Neutrophil (primary cell): ENCODE data around the gene PTPRS.

Experiments used
- H3K27ac ChIP-seq: fragments of 200-600 bp; sonication (generic); 2 replicates; pipeline ENCODE4 v1.5.1; 2016; ENCODE audit warnings: mild to moderate bottlenecking, moderate library complexity
- H3K27me3 ChIP-seq: fragments of 200-600 bp; sonication (generic); 2 replicates; pipeline ENCODE4 v1.6.0; 2016; ENCODE audit warnings: mild to moderate bottlenecking
- H3K36me3 ChIP-seq: fragments of 200-600 bp; sonication (generic); 2 replicates; pipeline ENCODE4 v1.5.1; 2017
- H3K4me1 ChIP-seq, 2 experiments: fragments of 200-600 bp in 1 of 2; sonication (generic) in 1 of 2; 1 replicate in 1 of 2; 2 replicates in 1 of 2; pipeline versions ENCODE4 v1.5.1 to v1.6.1; 2013 to 2016; ENCODE audit warnings: low read depth in 1 of 2, low read length in 1 of 2, mild to moderate bottlenecking in 1 of 2, moderate library complexity in 1 of 2; ENCODE audit not compliant: control insufficient read depth in 1 of 2, insufficient read depth in 1 of 2
- H3K4me3 ChIP-seq, 2 experiments: fragments of 200-600 bp in 1 of 2; sonication (generic) in 1 of 2; 1 replicate in 1 of 2; 2 replicates in 1 of 2; pipeline ENCODE4 v1.5.1; 2013 to 2016; ENCODE audit warnings: low read depth in 1 of 2, low read length in 1 of 2, mild to moderate bottlenecking in 1 of 2, moderate library complexity in 1 of 2
- H3K9me3 ChIP-seq: fragments of 200-600 bp; sonication (generic); 2 replicates; pipeline ENCODE4 v1.5.1; 2016
- CTCF ChIP-seq: fragments of 200-600 bp; sonication (generic); IDR thresholded peaks from 2 replicates; pipeline ENCODE4 v1.5.1; 2016; ENCODE audit warnings: antibody characterized with exemption

PTPRS gene

GRCh38 chr19:5376928-5377327 is 36.3 kb upstream of the PTPRS start:
- H3K27ac ChIP-seq: no peak overlapping the region
- no peak overlapping the region for H3K4me3 ChIP-seq
- TF ChIP-seq CTCF: no peak
- H3K9me3 ChIP-seq: peaks cover 6% of the 10 kb centered on the region
- H3K36me3 ChIP-seq: no peaks in the 10 kb centered on the region
- no peaks in the 10 kb centered on the region for H3K4me1 ChIP-seq
- H3K27me3 ChIP-seq: no peaks in the 10 kb centered on the region

GRCh38 chr19:5372572-5373200 is 32.1 kb upstream of the PTPRS start:
- Histone ChIP-seq H3K4me1 (no peaks in the 10 kb centered on the region), H3K36me3 (no peaks in the 10 kb centered on the region), H3K27ac (no peak overlapping the region), H3K9me3 (no peaks in the 10 kb centered on the region), H3K4me3 (no peak overlapping the region), H3K27me3 (no peaks in the 10 kb centered on the region)
- TF ChIP-seq CTCF: no peak

- H3K9me3 ChIP-seq: no peaks in the 10 kb centered on the region
- H3K4me3 ChIP-seq: no peak overlapping the region
- H3K27ac ChIP-seq: no peak overlapping the region
- H3K4me1 ChIP-seq: no peaks in the 10 kb centered on the region
- no peaks in the 10 kb centered on the region for H3K36me3 ChIP-seq
- no peaks in the 10 kb centered on the region for H3K27me3 ChIP-seq
- TF ChIP-seq CTCF: no peak
Observed at GRCh38 chr19:5369962-5370367, 29.4 kb upstream of the PTPRS start.

GRCh38 chr19:5369304-5369703 is 28.7 kb upstream of the PTPRS start:
- no peaks in the 10 kb centered on the region for H3K4me1 ChIP-seq
- H3K27ac ChIP-seq: no peak overlapping the region
- H3K9me3 ChIP-seq: no peaks in the 10 kb centered on the region
- TF ChIP-seq CTCF: no peak
- H3K4me3 ChIP-seq: no peak overlapping the region
- H3K36me3 ChIP-seq: no peaks in the 10 kb centered on the region
- no peaks in the 10 kb centered on the region for H3K27me3 ChIP-seq

- Histone ChIP-seq H3K9me3 (no peaks in the 10 kb centered on the region), H3K4me3 (no peak overlapping the region), H3K27me3 (no peaks in the 10 kb centered on the region), H3K4me1 (no peaks in the 10 kb centered on the region), H3K27ac (no peak overlapping the region), H3K36me3 (no peaks in the 10 kb centered on the region)
- TF ChIP-seq CTCF: no peak
Observed at GRCh38 chr19:5367530-5368133, 27.0 kb upstream of the PTPRS start.
